Lower leg skin (tissue), 3 donors: Measurements from ENCODE around the gene RGS4.

Experiments used
- POLR2A ChIP-seq, 2 donors: fragments of 450-650 bp; IDR thresholded peaks; one replicate each; pipeline ENCODE4 v1.6.1; 2016 to 2017; ENCODE audit warnings: antibody characterized with exemption in 2 of 2, mild to moderate bottlenecking in 1 of 2, moderate library complexity in 1 of 2
- TF ChIP-seq, protein P1 (sequence below), 3 donors: fragments of 450-650 bp; IDR thresholded peaks; one replicate each; pipeline ENCODE4 v1.5.1; 2016; ENCODE audit warnings: antibody characterized with exemption in 3 of 3, mild to moderate bottlenecking in 3 of 3, moderate library complexity in 2 of 3

DNA sequence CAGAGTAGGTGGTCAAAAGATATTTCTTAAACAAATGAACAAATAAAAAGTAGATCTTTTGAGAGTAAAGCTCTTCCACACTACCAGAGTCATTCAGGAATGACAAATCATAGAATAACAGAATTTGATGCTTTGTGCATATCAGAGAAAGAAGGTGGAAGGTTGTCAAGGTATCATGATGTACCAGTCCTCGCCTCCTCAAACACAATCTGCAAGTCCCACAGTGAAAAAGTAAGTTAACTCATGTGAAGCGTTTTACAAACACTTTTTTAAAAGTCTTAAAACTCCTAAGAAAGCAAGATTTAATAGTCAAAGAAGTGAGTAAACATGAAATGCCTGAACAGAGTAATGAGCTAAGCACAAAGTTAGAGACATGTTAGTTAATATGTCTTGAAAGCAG is 2.5 kb upstream of the RGS4 start:
- TF ChIP-seq, protein P1, sequence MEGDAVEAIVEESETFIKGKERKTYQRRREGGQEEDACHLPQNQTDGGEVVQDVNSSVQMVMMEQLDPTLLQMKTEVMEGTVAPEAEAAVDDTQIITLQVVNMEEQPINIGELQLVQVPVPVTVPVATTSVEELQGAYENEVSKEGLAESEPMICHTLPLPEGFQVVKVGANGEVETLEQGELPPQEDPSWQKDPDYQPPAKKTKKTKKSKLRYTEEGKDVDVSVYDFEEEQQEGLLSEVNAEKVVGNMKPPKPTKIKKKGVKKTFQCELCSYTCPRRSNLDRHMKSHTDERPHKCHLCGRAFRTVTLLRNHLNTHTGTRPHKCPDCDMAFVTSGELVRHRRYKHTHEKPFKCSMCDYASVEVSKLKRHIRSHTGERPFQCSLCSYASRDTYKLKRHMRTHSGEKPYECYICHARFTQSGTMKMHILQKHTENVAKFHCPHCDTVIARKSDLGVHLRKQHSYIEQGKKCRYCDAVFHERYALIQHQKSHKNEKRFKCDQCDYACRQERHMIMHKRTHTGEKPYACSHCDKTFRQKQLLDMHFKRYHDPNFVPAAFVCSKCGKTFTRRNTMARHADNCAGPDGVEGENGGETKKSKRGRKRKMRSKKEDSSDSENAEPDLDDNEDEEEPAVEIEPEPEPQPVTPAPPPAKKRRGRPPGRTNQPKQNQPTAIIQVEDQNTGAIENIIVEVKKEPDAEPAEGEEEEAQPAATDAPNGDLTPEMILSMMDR (IDR thresholded peaks at IDR 0.05): no peak
- no peak for TF ChIP-seq POLR2A (IDR thresholded peaks at IDR 0.05)
